ENCODE results near the gene RUSF1.
"Not testable (repeated sequence)": the region's sequence is repeated elsewhere in the genome, so short reads cannot be mapped to it uniquely, and the experiment has no call there.

Gene RUSF1

GRCh38 chr16:31452631-31453106 lies 55.5 kb downstream of the RUSF1 start:
- DNase-seq (ENCODE audit: low spot score): no peak

- peak; percentile 66 for DNase-seq (ENCODE audit: low spot score)
These were observed 56.4 kb downstream of the RUSF1 start for GRCh38 chr16:31451681-31452351.

- DNase-seq (ENCODE audit: low spot score): no peak
These were observed 57.0 kb downstream of the RUSF1 start for GRCh38 chr16:31451201-31451600.

- DNase-seq (ENCODE audit: low spot score): not testable (repeated sequence)
These were observed 62.3 kb downstream of the RUSF1 start for GRCh38 chr16:31445931-31446330.

GRCh38 chr16:31441956-31442355 lies 66.2 kb downstream of the RUSF1 start:
- DNase-seq (ENCODE audit: low spot score): no peak

- DNase-seq (ENCODE audit: low spot score): peak; percentile 47
These were observed 67.5 kb downstream of the RUSF1 start for GRCh38 chr16:31440516-31441184.

- no peak for DNase-seq (ENCODE audit: low spot score)
These were observed 68.7 kb downstream of the RUSF1 start for GRCh38 chr16:31439519-31439918.
